ENCODE data around the gene GRM8.

- TF ChIP-seq ZC3H10 (CRISPR knock-in tag; IDR thresholded peaks at IDR 0.05) (no peak), ZFP30 (CRISPR knock-in tag; IDR thresholded peaks at IDR 0.05) (no peak), OSR1 (CRISPR knock-in tag; IDR thresholded peaks at IDR 0.05) (no peak), ZNF70 (CRISPR knock-in tag; IDR thresholded peaks at IDR 0.05) (no peak), POU6F1 (CRISPR knock-in tag; IDR thresholded peaks at IDR 0.05; ENCODE audit: borderline replicate concordance, low read depth) (no peak), CSRNP3 (CRISPR knock-in tag; IDR thresholded peaks at IDR 0.05) (no peak)
These were observed 532.5 kb downstream of the GRM8 start for GRCh38 chr7:126720232-126720631.
